Loucy (cell line): Measurements from ENCODE around the gene HSPA14.

Experiments used
- H2AFZ ChIP-seq: fragments of 200-600 bp; sonication (generic); 2 replicates; pipeline ENCODE4 v1.6.0; 2016; ENCODE audit warnings: antibody characterized with exemption, mild to moderate bottlenecking, low read length, moderate library complexity
- H3F3A ChIP-seq: fragments of 200-600 bp; 2 replicates; pipeline ENCODE4 v1.6.0; 2016; ENCODE audit warnings: antibody characterized with exemption, low read depth, mild to moderate bottlenecking
- H3K27me3 ChIP-seq: fragments of 200-600 bp; sonication (generic); 2 replicates; pipeline ENCODE4 v1.6.1; 2014; ENCODE audit warnings: low read length, mild to moderate bottlenecking; ENCODE audit not compliant: insufficient read depth, poor library complexity, severe bottlenecking
- H3K36me3 ChIP-seq: fragments of 200-600 bp; sonication (generic); 2 replicates; pipeline ENCODE4 v1.6.1; 2016; ENCODE audit warnings: low read length; ENCODE audit not compliant: insufficient read depth
- H3K4me1 ChIP-seq: fragments of 200-600 bp; sonication (generic); 2 replicates; pipeline ENCODE4 v1.5.1; 2014; ENCODE audit warnings: low read length, mild to moderate bottlenecking; ENCODE audit not compliant: insufficient read depth, poor library complexity, severe bottlenecking
- H3K4me2 ChIP-seq: fragments of 200-600 bp; sonication (generic); 2 replicates; pipeline ENCODE4 v1.6.0; 2014; ENCODE audit warnings: antibody characterized with exemption, low read length, low read depth, mild to moderate bottlenecking; ENCODE audit not compliant: poor library complexity, severe bottlenecking
- H3K4me3 ChIP-seq: fragments of 200-600 bp; sonication (generic); 2 replicates; pipeline ENCODE4 v1.5.1; 2014; ENCODE audit warnings: low read length, mild to moderate bottlenecking, mixed read lengths; ENCODE audit not compliant: poor library complexity, severe bottlenecking
- H3K79me2 ChIP-seq: fragments of 200-600 bp; sonication (generic); 2 replicates; pipeline ENCODE4 v1.6.1; 2014; ENCODE audit warnings: low read length; ENCODE audit not compliant: insufficient read depth
- H3K9ac ChIP-seq: fragments of 200-600 bp; sonication (generic); 2 replicates; pipeline ENCODE4 v1.6.0; 2014; ENCODE audit warnings: mild to moderate bottlenecking, low read depth, low read length, moderate library complexity; ENCODE audit not compliant: poor library complexity, severe bottlenecking
- H3K9me2 ChIP-seq: fragments of 200-600 bp; sonication (generic); replicated peaks from 2 replicates; pipeline ENCODE4 v1.6.1; 2016; ENCODE audit warnings: low read depth, low read length, mixed read lengths
- H3K9me3 ChIP-seq: fragments of 200-600 bp; sonication (generic); 2 replicates; pipeline ENCODE4 v1.6.1; 2014; ENCODE audit warnings: mild to moderate bottlenecking, antibody characterized with exemption, low read length, low read depth; ENCODE audit not compliant: insufficient read depth
- H4K20me1 ChIP-seq: fragments of 200-600 bp; sonication (generic); 2 replicates; pipeline ENCODE4 v1.6.0; 2014; ENCODE audit warnings: antibody characterized with exemption, low read length, mild to moderate bottlenecking; ENCODE audit not compliant: insufficient read depth, poor library complexity, severe bottlenecking
- EZH2phosphoT487 ChIP-seq: fragments of 200-600 bp; IDR thresholded peaks from 2 replicates; pipeline ENCODE4 v1.6.1; 2018; ENCODE audit warnings: antibody characterized with exemption, mild to moderate bottlenecking, moderate library complexity, borderline replicate concordance
- TF ChIP-seq, protein P1 (sequence below): fragments of 200-600 bp; sonication (generic); conservative IDR thresholded peaks from 2 replicates; pipeline ENCODE4 v1.5.1; 2014; ENCODE audit warnings: mild to moderate bottlenecking, antibody characterized with exemption, low read length

HSPA14 gene

DNA sequence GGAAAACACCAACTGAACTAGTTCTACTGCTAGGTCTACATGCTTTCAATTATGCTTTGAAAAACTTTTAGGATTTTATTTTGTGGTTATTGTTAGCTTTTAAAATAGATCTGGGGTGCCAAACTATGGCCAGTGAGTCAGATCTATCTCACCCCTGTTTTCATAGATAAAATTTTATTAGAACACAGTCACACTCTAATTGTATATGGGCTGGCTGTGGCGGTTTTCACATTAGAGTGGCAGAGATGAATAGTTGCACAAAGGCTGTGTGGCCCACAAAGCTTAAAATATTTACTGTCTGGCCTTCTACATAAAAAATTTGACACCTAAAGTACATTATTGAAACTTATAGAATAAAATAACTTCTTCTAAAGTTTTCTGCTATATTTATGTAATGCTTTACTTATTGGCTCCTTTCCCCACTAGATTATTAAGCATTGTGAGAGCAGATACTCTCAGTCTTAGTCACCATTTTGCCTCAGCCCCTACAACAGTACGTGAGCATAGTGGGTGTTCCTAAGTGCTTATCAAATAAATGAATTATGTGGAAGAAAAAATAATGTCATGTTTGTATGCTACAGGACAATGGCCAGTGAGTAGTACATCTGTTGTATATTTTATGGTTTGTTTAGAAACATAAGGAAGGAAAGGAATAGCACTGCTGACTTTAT lies 35.1 kb downstream of the HSPA14 start:
- Histone ChIP-seq H3K9me3 (no peaks in the 10 kb centered on the region), H3K27me3 (no peaks in the 10 kb centered on the region), H3K9me2 (no peaks in the 10 kb centered on the region), H3K4me1 (peaks cover 66% of the 10 kb centered on the region), H3K4me3 (peak overlapping the region; percentile 63), H2AFZ (no peak overlapping the region), H3K4me2 (peak overlapping the region; percentile 76), H3K36me3 (peaks cover 32% of the 10 kb centered on the region), H3K9ac (peak overlapping the region; percentile 53), H3K79me2 (peaks cover 32% of the 10 kb centered on the region), H3F3A (peaks cover 11% of the 10 kb centered on the region), H4K20me1 (peaks cover 6% of the 10 kb centered on the region)
- TF ChIP-seq, protein P1, sequence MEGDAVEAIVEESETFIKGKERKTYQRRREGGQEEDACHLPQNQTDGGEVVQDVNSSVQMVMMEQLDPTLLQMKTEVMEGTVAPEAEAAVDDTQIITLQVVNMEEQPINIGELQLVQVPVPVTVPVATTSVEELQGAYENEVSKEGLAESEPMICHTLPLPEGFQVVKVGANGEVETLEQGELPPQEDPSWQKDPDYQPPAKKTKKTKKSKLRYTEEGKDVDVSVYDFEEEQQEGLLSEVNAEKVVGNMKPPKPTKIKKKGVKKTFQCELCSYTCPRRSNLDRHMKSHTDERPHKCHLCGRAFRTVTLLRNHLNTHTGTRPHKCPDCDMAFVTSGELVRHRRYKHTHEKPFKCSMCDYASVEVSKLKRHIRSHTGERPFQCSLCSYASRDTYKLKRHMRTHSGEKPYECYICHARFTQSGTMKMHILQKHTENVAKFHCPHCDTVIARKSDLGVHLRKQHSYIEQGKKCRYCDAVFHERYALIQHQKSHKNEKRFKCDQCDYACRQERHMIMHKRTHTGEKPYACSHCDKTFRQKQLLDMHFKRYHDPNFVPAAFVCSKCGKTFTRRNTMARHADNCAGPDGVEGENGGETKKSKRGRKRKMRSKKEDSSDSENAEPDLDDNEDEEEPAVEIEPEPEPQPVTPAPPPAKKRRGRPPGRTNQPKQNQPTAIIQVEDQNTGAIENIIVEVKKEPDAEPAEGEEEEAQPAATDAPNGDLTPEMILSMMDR = no peak
- no peak for TF ChIP-seq EZH2phosphoT487

DNA sequence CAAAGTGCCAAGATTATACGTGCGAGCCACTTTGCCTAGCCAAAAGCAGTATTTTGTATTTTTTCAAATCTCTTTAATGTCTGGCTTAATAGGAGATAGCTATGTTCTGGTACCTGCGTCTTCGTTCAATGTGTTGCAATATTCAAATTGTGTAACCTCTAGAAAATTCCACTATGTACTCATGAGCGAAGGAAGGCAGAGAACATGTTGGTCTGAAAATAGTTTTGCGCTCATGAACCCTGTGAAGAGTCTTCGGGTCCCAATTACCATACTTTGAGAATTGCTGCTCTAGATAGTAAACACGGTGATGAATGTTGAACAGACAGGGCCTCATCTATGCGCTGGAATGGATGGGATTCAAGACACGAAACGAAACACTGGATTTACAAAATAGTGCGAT lies 37.8 kb downstream of the HSPA14 start:
- Histone ChIP-seq H3F3A (peaks cover 11% of the 10 kb centered on the region), H3K4me2 (peak overlapping the region; percentile 87), H3K4me3 (no peak overlapping the region), H3K36me3 (peaks cover 9% of the 10 kb centered on the region; the same call in 1 of the 2 replicates), H3K79me2 (peaks cover 57% of the 10 kb centered on the region), H3K4me1 (peaks cover 64% of the 10 kb centered on the region), H3K9me2 (no peaks in the 10 kb centered on the region), H3K9ac (no peak overlapping the region), H3K27me3 (no peaks in the 10 kb centered on the region), H4K20me1 (peaks cover 26% of the 10 kb centered on the region), H2AFZ (no peak overlapping the region), H3K9me3 (no peaks in the 10 kb centered on the region)
- TF ChIP-seq EZH2phosphoT487 = no peak
- TF ChIP-seq, protein P1 = no peak

DNA sequence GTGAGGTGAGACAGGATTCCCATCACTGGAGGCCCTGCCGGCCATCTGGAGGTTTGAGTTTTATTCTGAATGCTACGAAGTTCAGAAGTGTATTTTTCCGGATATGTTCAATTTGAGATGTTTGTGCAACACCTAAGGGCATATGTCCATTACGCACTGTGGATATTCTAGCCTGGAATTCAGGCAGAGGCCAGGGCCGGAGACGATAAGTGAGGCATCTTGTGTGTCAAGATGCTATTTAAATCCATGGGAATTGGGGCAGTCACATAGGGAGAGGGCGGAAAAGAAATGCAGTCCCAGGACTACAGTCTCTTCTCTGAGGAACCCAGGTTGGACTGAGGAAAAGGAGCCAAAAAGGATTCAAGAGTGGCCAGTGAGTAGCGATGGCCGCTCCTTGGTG lies 38.7 kb downstream of the HSPA14 start:
- peaks cover 65% of the 10 kb centered on the region for H3K79me2 ChIP-seq
- H3K4me1 ChIP-seq = peaks cover 64% of the 10 kb centered on the region
- H4K20me1 ChIP-seq = peaks cover 35% of the 10 kb centered on the region
- 0 out of 2 replicates have a peak, but pooled peaks cover 2% of the 10 kb centered on the region for H3K36me3 ChIP-seq
- TF ChIP-seq EZH2phosphoT487 = no peak
- TF ChIP-seq, protein P1 = no peak
- peaks cover 11% of the 10 kb centered on the region for H3F3A ChIP-seq
- H3K9ac ChIP-seq = peak overlapping the region; percentile 97
- H3K9me2 ChIP-seq = no peaks in the 10 kb centered on the region
- peak overlapping the region; percentile 87 for H3K4me2 ChIP-seq
- H3K27me3 ChIP-seq = no peaks in the 10 kb centered on the region
- H2AFZ ChIP-seq = no peak overlapping the region
- no peaks in the 10 kb centered on the region for H3K9me3 ChIP-seq
- H3K4me3 ChIP-seq = peak overlapping the region; percentile 92
